PC-9 (cell line): ENCODE data around the gene ADARB2.

ENCODE experiments used
- EZH2 ChIP-seq: fragments of 200-600 bp; sonication (generic); IDR thresholded peaks from 2 replicates; pipeline ENCODE4 v1.8.0; 2017; ENCODE audit warnings: antibody characterized with exemption, low read depth
- TF ChIP-seq, protein P1 (sequence below): fragments of 200-600 bp; sonication (generic); conservative IDR thresholded peaks from 2 replicates; pipeline ENCODE4 v1.6.1; 2017; ENCODE audit warnings: mixed run types, antibody characterized with exemption, mild to moderate bottlenecking, moderate library complexity

- TF ChIP-seq, protein P1, sequence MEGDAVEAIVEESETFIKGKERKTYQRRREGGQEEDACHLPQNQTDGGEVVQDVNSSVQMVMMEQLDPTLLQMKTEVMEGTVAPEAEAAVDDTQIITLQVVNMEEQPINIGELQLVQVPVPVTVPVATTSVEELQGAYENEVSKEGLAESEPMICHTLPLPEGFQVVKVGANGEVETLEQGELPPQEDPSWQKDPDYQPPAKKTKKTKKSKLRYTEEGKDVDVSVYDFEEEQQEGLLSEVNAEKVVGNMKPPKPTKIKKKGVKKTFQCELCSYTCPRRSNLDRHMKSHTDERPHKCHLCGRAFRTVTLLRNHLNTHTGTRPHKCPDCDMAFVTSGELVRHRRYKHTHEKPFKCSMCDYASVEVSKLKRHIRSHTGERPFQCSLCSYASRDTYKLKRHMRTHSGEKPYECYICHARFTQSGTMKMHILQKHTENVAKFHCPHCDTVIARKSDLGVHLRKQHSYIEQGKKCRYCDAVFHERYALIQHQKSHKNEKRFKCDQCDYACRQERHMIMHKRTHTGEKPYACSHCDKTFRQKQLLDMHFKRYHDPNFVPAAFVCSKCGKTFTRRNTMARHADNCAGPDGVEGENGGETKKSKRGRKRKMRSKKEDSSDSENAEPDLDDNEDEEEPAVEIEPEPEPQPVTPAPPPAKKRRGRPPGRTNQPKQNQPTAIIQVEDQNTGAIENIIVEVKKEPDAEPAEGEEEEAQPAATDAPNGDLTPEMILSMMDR, result no peak
- no peak for TF ChIP-seq EZH2
Measured at GRCh38 chr10:1491901-1492300, 245.4 kb downstream of the ADARB2 start.
